Fibroblast of skin of scalp (primary cell): Measurements from ENCODE around the gene IQCH.
A peak's percentile ranks its signal among the peaks of the same experiment; 100 is the strongest.
"Not testable (repeated sequence)": the region's sequence is repeated elsewhere in the genome, so short reads cannot be mapped to it uniquely, and the experiment has no call there.

ENCODE experiments used
- DNase-seq: peaks from one replicate; pipeline ENCODE4 v3.0.0-alpha.2; 2013

Gene IQCH

DNA sequence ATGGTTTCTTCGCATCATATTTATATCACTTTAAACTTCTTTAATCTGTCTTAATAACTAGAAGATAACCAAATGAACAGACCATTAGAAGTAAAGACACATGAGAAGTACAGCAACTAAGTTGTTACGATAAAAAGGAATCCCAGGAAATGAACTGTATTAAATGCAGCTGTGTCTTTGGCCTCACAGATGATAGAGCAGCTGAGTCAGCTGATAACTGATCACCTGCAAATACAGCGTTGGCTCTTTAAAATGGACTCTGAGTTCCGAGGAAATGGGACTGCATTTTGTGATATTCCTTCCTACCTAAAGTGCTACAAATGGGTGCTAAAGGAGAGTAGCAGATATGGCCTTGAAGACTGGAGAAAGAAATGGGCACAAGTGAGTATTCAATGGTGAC lies 145.3 kb downstream of the IQCH start:
- no peak for DNase-seq

- DNase-seq: no peak
These were observed 146.3 kb downstream of the IQCH start for GRCh38 chr15:67400890-67401289.

- DNase-seq: no peak
These were observed 146.8 kb downstream of the IQCH start for GRCh38 chr15:67401336-67401735.

GRCh38 chr15:67403428-67404154 lies 149.0 kb downstream of the IQCH start:
- DNase-seq: no peak

- peak; percentile 60 for DNase-seq
These were observed 150.9 kb downstream of the IQCH start for GRCh38 chr15:67405208-67406191.

DNA sequence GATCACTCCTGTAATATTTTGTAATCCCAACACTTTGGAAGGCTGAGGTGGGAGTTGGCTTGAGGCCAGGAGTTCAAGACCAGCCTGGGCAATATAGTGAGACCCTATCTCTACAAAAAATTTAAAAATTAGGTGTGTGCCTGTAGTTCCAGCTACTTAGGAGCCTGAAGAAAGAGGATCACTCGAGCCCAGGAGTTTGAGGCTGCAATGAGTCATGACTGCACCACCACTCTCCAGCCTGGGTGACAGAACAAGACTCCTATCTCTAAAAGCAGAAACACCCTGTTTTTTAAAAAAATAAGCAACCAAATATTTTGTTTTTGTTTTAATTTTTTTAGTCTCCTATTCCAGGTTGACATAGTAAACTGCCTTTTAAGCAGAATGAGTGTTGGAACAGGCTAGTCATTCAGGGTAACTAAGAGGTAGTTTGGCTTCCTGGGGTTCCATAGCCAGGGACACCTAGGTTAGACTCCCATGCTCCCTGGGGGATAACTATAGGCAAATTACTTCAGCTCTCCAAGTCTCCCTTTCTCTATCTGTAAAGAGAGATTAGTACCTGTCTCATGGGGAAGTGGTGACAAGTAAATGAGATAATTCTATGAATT lies 151.8 kb downstream of the IQCH start:
- DNase-seq: no peak

- DNase-seq: no peak
These were observed 153.2 kb downstream of the IQCH start for GRCh38 chr15:67407786-67408185.

- no peak for DNase-seq
These were observed 154.6 kb downstream of the IQCH start for GRCh38 chr15:67409175-67409574.

DNA sequence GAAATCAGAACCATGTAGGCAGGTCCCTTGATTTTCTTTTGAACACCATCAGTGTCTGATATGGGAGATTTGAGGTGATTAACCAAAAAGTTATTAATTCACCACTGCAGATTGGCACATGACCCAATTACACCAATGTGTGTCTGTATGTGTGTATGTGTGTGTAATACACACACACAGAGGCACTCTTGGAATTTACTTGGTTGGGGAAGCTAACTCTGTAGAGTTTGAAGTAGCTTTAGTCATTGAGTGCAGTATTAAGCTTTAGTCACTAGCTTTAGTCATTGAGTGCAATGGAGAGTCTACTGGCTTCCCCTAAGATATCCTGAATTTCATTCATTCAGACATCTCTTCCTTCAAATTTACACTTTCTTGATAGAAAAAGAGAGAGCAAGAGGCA lies 156.9 kb downstream of the IQCH start:
- DNase-seq: no peak

DNA sequence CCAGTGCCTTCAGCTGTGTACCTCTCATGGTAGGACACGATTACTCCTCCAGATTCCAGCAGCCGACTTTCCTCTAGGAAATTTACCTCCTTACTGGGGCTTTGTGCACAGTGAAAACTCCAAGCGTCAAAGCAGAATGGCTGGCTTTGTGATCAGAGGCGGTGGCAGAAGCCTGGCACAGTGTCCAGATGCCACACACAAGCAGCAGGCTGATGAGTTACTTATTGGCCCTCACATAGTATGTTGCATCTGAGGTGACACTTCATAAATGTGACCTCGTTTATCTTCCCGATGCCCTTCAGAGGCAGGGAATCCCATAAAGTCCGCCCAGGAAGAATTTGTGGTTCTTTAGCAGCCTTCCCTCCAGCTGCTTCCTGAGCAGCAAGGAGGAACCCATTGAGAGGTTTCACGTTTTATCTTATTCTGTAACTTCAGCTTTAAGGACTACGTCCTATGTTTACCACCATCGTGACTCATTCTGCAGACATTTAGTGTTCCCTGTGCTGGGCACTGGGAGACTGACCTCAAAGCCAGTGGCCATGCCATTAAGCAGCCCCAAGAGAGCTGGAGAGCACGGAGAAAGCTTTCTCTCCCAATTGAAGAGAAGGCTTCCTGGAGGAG lies 159.3 kb downstream of the IQCH start:
- DNase-seq: peak; percentile 45

GRCh38 chr15:67415181-67415580 lies 160.6 kb downstream of the IQCH start:
- no peak for DNase-seq

DNA sequence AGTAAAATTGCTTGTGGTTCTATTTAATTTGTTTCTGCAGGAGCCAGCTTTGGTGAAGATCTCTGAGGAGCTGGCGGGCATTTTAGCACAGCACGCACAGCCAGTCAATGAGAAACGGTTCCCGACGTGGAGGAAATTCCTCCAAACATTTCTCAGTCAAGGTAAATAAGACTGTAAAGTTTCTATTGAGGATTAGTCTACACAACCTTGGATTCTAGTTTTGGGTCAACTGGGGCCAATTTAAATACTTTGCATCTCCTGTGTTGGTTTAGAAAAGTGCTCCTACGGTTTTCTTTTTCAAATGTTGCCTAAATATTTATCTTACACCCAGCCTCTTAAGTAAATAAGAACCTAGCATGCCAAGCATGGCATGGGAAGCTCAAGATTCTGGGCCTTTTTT lies 162.3 kb downstream of the IQCH start:
- DNase-seq: no peak

DNA sequence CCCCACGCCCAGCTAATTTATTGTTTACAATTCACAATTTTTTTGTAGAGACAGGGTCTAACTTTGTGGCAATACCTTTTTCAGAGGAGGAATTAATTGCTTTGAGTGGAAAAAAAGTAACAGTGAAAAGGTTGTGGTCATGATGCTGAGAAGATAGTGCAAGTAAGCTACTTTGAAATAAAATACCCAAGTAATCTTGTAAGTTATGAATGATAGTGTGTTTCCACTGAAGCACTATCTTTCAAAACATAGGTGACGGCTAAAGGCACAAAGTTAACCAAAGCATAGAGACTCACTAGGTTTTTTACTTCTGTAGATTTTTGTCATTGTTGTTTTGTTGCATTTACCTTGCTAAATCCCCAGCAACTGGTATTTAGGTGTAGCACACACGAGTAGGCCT lies 165.1 kb downstream of the IQCH start:
- no peak for DNase-seq

- no peak for DNase-seq
These were observed 165.6 kb downstream of the IQCH start for GRCh38 chr15:67420137-67420536.

DNA sequence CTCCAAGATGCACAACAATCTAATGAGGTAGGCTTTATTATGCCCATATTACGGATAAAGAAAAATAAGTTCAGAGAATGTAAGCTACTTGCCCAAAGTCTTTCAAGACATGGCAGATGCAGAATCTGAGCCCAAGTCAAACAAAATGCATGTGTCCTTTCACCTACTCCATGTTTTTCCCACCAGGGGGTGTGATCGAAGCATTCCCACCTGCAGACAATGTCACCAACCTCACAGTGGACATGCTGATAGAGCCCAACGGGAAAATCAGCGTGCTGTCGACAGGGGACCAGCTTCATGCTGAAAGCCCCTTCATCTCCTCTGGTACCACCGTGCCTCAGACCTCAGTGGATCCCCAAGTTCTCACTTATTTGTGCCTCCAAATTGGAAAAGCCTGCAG lies 166.5 kb downstream of the IQCH start:
- DNase-seq: no peak

DNA sequence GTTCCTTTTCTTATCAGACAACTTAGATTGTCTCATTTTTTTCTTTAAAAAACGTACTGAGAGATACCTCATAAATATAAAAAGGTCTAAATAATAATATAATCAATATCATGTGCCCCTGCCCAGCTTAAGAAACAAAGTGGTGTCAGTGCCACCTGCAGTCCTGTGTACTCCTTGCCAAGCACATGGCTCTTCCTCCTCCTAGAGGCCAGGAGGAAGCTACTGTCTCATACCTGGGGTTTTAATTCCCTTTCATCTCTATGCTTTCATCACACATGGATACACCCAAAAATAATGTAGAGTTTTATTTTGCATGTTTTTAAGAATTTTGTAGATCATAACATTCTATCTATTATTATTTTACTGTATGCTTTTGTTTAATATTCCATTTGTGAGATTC lies 167.7 kb downstream of the IQCH start:
- no peak for DNase-seq

DNA sequence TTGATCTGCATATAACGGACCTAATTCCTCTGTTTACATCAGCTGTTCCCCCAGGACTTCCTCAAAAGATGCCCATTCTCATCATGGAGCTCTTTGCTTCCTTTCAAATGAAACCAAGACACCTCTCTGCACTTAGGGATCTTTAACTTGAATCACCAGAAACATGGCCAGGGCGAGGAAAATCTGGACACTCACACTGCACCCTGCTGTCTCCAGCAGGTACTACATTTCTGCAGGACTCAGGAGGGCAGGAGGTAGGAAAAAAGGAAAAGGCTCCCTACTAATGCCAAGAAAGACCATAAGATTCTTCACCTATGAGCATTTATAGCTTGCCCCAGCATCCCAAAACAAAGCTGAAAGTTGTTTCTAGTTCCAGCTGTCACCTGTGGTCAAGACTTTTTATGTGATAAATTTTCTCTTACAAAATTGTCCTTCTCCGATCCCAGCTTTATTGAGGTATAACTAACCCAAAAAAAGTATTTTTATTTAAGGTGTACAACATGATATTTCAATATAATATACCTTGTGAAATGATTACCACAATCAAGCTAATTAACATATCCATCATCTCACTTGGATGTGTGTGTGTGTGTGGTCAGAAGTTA lies 179.0 kb downstream of the IQCH start:
- DNase-seq: peak; percentile 60

DNA sequence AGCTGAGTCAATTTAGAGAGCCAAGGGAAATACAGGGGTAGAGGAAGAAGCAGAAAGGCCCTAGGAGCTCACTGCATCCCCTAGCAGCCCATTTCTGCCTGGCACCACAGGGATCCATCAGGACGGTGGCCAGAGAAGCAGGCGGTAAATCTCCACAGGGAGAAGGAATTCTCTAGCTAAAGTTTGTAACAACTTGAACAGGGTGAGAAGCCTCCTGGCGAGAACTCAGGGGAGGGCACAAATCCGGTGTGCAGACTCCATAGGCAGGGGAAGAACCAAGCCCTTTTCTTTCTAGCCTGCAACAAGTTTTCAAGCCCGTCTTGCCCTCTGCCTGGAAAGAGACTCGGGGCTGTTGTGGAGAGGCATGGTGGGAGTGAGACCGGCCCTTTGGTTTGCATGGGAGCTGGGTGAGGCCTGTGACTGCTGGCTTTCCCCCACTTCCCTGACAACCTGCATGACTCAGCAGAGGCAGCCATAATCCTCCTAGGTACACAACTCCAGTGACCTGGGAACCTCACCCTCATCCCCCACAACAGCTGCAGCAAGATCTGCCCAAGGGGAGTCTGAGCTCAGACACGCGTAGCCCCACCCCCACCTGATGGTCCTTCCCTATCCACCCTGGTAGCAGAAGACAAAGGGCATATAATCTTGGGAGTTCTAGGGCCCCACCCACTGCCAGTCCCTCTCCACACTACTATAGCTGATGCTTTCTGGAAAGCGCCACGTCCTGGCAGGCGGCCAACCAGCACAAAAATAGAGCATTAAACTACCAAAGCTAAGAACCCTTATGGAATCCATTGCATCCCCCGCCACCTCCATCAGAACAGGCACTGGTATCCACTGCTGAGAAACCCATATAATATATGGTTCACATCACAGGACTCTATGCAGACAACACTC lies 182.0 kb downstream of the IQCH start:
- not testable (repeated sequence) for DNase-seq

DNA sequence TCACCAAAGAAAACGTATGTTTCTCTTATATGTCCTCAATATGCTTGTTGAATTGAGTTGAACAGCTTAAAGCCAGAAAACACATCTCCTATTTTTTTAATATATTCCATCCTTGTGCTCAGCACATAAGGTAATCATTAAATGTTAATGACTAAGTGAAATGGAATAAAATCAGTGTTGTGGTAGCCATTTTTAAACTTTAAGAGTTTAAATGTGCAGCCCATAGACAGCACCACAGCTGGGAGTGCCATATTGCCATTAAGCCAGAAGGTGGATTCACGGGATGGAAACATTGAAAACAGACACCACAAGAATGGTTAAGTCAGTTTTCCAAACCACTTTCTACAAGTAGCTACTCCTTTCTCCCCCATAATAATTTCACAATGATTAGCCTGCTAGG lies 189.5 kb downstream of the IQCH start:
- DNase-seq: peak; percentile 46

DNA sequence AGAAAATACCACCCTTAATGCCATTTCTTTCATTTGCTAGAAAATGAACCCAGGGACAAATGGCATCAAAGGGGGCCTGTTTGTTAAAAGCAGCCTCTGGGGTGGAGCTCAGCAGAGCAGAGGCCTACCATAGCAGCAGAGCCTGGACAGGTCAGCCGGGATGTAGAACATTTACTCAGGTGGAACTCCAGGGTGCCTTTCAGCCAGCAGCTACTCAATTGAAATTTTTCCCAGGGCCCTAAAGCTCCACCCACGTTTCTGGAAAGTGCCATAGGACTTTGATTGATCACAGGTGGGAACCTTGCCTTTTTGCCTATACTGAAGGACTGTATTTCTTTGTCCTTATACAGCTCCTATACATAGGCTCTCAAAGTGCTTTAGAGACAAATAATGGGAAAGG lies 191.9 kb downstream of the IQCH start:
- no peak for DNase-seq

- not testable (repeated sequence) for DNase-seq
These were observed 193.8 kb downstream of the IQCH start for GRCh38 chr15:67448372-67448771.
